NCI-H2227 (cell line): ENCODE results near the gene LY6G6D.
"Not testable (repeated sequence)": the region's sequence is repeated elsewhere in the genome, so short reads cannot be mapped to it uniquely, and the experiment has no call there.

Experiments
- DNase-seq: peaks from one replicate; lab custom pipeline; 2025; ENCODE audit not compliant: unreplicated experiment; lab: John Stamatoyannopoulos, UW

LY6G6D gene

GRCh38 chr6:31691564-31692108 is 23.5 kb upstream of the LY6G6D start:
- DNase-seq: no peak

DNA sequence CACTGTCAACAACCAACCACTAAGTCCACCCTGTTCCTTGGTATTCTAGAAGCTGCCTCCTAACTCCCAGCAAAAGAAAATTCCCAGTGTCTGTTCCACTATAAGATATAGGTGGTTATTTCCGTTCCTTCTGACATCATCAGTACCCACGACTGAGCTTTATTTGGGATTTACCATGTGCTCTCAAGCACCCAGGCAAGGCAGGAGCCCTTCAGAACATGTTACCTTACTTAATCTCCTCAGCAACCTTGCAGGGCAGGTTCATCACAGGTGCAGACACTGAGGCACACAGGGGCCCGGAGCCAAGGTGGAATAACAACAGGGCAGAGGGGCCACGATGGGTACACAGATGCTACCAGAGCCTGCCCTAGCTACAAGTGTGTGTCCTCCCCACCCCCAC is 22.8 kb upstream of the LY6G6D start:
- no peak for DNase-seq

DNA sequence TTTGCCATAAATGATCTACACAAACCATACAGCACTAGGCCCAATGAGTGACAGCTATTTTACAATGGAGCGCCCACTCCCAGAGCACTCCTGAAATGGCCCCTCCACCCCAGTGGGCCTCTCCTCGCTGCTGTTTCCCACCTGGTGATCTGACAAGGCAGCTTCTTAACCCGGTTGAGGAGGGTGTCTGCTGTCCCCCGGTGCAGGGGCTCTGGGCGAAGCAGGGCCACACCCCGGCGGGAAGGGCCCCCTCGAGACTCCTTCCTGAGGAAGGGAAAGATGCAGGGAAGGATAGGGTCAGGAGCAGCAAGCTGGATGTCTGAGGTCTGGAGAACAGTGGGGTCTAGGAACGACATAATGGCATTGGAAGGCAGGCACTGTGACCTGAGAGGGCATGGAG is 22.3 kb upstream of the LY6G6D start:
- DNase-seq: no peak

DNA sequence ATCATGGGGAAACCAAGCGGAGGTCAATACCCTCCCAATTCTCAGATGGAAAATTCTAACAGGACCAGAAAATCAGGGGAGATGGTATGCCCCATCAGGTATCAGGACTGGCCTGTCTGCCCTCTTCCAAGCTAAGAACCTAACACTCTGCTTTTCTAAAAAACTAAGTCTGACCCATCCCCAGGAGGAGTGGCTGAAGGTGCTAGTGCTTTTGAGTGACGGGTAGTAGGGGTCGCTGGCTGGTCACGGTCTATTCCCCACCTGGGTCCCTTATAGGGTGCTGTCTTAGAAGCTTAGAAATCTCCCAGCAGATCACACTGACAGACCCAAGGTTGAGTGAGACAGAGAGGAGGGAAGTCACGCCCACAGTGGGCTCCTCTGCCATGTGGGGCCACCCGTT is 21.6 kb upstream of the LY6G6D start:
- no peak for DNase-seq

- DNase-seq: no peak
Observed at GRCh38 chr6:31697555-31697954, 17.6 kb upstream of the LY6G6D start.

- no peak for DNase-seq
Observed at GRCh38 chr6:31700740-31701401, 14.3 kb upstream of the LY6G6D start.

GRCh38 chr6:31701666-31702404 is 13.3 kb upstream of the LY6G6D start:
- DNase-seq: no peak

- no peak for DNase-seq
Observed at GRCh38 chr6:31702405-31702818, 12.7 kb upstream of the LY6G6D start.

DNA sequence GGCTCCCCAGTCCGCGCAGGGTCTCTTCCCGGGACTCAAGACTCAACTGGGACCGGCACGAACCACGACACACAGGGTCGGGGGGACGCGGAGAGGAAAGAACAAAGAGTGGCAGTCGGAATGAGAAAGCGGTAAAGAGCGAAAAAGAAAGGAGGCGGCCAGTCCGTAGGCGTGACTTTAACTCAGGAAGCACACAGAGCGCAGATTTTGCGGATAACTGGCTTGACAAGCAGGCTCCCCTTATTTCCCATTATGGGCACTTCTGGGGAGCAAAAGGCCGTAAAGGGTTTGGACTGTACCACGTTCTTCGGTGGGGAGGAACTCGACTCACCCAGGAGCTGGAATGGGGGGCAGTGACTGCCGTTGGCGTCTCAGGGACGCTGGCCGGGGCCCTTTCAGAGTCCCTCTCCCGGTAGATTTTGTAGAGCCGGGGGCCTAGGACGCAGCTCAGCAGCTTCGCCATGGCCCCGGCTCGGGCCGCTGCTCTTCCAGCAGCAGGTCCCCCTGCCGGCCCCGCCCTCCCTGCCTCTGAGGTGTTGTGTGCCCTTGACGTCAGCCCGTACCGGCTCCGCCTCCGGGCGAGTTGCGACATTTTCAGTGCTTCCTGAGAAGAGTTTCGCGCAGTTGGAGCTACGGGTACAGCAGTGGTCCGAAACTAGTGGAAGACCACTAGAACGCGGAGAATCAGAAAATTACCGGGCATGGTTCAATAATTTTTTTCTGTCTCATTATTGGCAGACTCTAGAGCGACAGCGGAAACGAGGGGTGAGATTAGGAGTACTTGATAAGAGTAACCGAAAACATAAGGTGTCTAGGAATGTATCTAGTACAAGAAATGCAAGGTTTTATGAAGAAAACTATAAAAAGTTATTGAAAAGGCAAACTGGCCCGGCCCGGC is 12.1 kb upstream of the LY6G6D start, which contains the start of gene ABHD16A:
ABHD16A (minus strand) TSS at position 506 of the 898 bp plus-strand sequence; CDS start at position 463, 43 bp downstream.
- DNase-seq: peak; percentile 98

DNA sequence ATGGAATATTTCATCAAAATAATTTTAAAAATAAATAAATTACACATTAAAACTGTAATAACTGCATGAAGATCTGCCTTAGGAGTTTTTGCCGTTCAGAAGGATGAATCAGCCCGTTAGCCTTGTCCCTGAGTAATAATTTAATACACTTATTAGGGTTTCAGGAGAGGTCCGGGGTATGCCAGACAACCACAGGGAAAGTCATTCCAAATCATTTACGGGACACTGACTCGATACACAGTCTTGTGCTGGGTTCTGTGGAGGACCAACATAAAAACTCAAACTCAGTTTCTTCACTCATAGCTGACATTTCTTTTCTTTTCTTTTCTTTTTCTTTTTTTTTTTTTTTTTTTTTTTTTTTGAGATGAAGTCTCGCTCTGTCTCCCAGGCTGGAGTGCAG is 9.2 kb upstream of the LY6G6D start:
- DNase-seq: no peak

DNA sequence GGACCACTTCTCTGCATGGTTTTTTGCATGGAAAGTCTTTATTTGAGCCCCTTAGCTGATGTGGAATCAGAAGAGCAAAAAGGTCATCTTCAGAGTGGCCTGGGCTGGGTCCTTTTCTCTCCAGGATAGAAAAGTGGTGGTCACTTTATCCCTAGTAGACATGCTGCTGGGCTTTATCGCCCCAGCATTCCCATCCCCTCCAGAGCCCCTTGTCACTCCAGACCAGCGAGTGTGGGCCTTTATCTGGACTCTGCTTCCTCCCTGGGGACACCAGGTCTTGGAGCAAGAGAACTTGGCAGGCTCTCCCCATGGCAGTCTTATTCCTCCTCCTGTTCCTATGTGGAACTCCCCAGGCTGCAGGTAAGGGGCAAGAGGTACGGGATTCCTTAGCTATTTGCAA is 8.5 kb upstream of the LY6G6D start, which contains the start of gene LY6G6F:
LY6G6F (plus strand) TSS at position 268 of the 400 bp plus-strand sequence; CDS start at position 309, 41 bp downstream.
- no peak for DNase-seq

- no peak for DNase-seq
Observed at GRCh38 chr6:31707701-31708100, 7.4 kb upstream of the LY6G6D start.

DNA sequence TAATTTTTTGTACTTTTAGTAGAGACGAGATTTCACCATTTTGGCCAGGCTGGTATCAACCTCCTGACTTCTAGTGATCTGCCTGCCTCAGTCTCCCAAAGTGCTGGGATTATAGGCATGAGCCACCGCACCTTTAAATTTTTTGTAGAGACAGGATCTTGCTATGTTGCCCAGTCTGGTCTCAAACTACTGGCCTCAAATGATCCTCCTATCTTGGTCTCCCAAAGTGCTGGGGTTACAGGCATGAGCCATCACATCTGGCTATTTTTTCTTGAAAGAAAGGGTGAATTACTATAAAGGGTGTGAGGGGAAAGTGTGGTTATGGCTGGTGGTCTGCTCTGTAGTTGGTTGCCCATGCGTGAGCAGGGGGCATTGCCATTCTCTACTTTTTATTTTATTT is 6.9 kb upstream of the LY6G6D start:
- no peak for DNase-seq

- DNase-seq: not testable (repeated sequence)
Observed at GRCh38 chr6:31709157-31709556, 6.0 kb upstream of the LY6G6D start.

- DNase-seq: no peak
Observed at GRCh38 chr6:31710523-31711219, 4.5 kb upstream of the LY6G6D start.

- DNase-seq: no peak
Observed at GRCh38 chr6:31711233-31711632, 3.9 kb upstream of the LY6G6D start.

DNA sequence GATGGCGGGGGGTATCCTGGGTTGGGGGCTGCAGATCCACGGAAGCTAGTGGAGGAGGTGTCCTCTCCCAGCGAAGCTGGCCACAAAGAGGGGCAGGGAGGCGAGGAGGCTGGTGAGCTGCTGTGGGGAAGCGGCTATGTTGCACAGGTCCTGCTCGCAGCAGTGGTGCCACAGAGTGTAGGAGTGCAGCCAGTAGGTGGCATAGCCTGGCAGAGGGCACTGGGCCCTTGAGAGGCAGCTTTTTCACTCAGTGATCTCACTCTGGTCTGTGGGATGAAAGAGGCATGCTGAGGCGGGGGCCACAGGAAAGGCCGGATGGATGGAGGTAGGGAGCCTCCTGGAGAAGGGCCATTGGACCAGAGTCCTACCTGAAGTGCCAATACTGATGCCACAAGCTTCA is 2.9 kb upstream of the LY6G6D start:
- DNase-seq: no peak

- DNase-seq: no peak
Observed at GRCh38 chr6:31713465-31713864, 1.7 kb upstream of the LY6G6D start.

DNA sequence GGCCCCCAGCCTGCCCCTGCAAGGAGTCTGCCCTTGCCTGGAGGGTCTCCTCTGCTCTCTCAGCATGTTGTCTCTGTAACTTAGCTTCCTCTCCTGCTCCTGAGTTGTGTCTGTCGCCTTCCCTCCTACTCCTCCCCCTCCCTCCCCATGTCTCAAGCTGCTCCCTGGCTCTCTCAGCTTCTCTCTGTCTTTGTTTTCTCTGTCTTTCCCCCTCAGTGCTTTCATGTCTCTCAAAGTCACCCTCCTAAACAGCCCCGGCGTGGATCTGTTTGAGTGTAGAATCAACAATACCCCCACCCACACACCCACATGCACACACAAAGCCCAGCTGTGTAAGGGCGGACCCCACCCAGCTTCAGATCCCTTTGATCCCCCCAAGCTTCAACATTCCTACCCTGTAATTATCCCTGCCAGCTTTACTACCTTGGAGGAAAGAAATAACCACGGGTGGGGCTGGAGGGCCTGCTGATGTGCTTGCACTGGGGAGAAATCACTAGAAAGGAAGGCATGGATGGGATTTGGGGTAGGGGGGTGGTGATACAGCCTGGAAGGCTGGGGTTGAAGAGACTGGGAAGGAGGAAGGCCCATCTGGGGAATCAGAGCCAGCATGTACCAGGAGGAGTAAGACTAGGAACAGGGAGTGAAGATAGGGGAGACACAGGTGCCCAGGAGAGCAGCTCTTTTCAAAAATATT is 1.0 kb upstream of the LY6G6D start:
- DNase-seq: peak; percentile 80
